Natural killer cell (primary cell): Measurements from ENCODE around the gene CLEC16A. TPM values are rescaled to one million over a fixed set of nuclear protein-coding genes. Genes with fewer than 3 reads are reported as not detected.

Experiments
- ATAC-seq, 3 donors: fragments of 150-1000 bp in 2 of 3; fragments of 200-7000 bp in 1 of 3; cut with Tn5 transposase; 1 replicate in 1 of 3; 2 replicates in 2 of 3; pipeline ENCODE4 v1.10.0; 2021; ENCODE audit warnings: mild to moderate bottlenecking in 2 of 3, moderate library complexity in 2 of 3
- DNase-seq, 2 donors: peaks; one replicate each; pipeline versions ENCODE4 v3.0.0 to v3.0.0-alpha.2; 2013 to 2021; ENCODE audit warnings: mixed read lengths in 1 of 2
- H3K27ac ChIP-seq: one replicate; pipeline ENCODE4 v1.5.1; 2013; ENCODE audit warnings: mild to moderate bottlenecking, low read length
- H3K27me3 ChIP-seq: one replicate; pipeline ENCODE4 v1.6.1; 2013; ENCODE audit warnings: low read length; ENCODE audit not compliant: control insufficient read depth, insufficient read depth
- H3K36me3 ChIP-seq: one replicate; pipeline ENCODE4 v1.6.1; 2013; ENCODE audit warnings: low read length; ENCODE audit not compliant: control insufficient read depth, insufficient read depth
- H3K4me1 ChIP-seq: one replicate; pipeline ENCODE4 v1.6.1; 2013; ENCODE audit warnings: low read length; ENCODE audit not compliant: control insufficient read depth, insufficient read depth
- H3K4me3 ChIP-seq: one replicate; pipeline ENCODE4 v1.5.1; 2013; ENCODE audit warnings: low read length
- H3K9me3 ChIP-seq: one replicate; pipeline ENCODE4 v1.6.1; 2013; ENCODE audit warnings: low read length; ENCODE audit not compliant: control insufficient read depth, insufficient read depth
- H3K27ac Mint-ChIP-seq, 2 donors: one replicate each; pipeline ENCODE4 v1.8.0; 2022; ENCODE audit warnings: mild to moderate bottlenecking in 2 of 2, mixed read lengths in 2 of 2, moderate library complexity in 1 of 2
- H3K27me3 Mint-ChIP-seq, 2 donors: one replicate each; pipeline ENCODE4 v1.8.0; 2022; ENCODE audit warnings: low read depth in 2 of 2, mixed read lengths in 2 of 2
- H3K36me3 Mint-ChIP-seq: one replicate; pipeline ENCODE4 v1.8.0; 2022; ENCODE audit warnings: mixed read lengths
- H3K4me1 Mint-ChIP-seq, 2 donors: one replicate each; pipeline ENCODE4 v1.8.0; 2022; ENCODE audit warnings: mixed read lengths in 2 of 2
- H3K4me3 Mint-ChIP-seq: one replicate; pipeline ENCODE4 v1.8.0; 2022; ENCODE audit warnings: mild to moderate bottlenecking, moderate library complexity, mixed read lengths
- H3K9me3 Mint-ChIP-seq, 2 donors: one replicate each; pipeline ENCODE4 v1.8.0; 2022; ENCODE audit warnings: mixed read lengths in 2 of 2
- CTCF ChIP-seq: fragments of 200-600 bp; IDR thresholded peaks from one replicate; pipeline ENCODE4 v1.8.0; 2022; ENCODE audit warnings: antibody characterized with exemption
- WGBS: methylation state at CpG from one replicate; pipeline ENCODE4 v1.1.7; 2013; ENCODE audit warnings: missing lambda C conversion rate; ENCODE audit not compliant: insufficient coverage; 5-methylcytosine and 5-hydroxymethylcytosine counted together
- intact Hi-C: fragments of 100-400 bp; cut with micrococcal nuclease; formaldehyde crosslinking; loops from one replicate; pipeline ENCODE4 v1.14.2; 2022
- total RNA-seq, 4 donors: library from RNA; stranded (reverse); fragments of 120-200 nt in 1 of 4; gene quantifications; one replicate each; pipeline versions ENCODE4 v1.2.3 to v1.2.4, GENCODE V29; 2013 to 2022

Gene CLEC16A
- total RNA-seq, 3 donors from 2014 or later (not counting 1 experiment from before 2014, with no cell fraction given) = 35.9 to 50.5 (median 37.4) TPM

GRCh38 chr16:10957771-10958482 lies 13.6 kb downstream of the CLEC16A start:
- Mint-ChIP-seq H3K36me3 (no peaks in the 10 kb centered on the region), H3K27me3 (no peaks in the 10 kb centered on the region), H3K4me1 (peaks cover 12 to 23% of the 10 kb centered on the region in 2 donors), H3K27ac (no peak overlapping the region), H3K9me3 (no peaks in the 10 kb centered on the region), H3K4me3 (no peak overlapping the region)
- intact Hi-C loops = no loop called here
- Histone ChIP-seq H3K27me3 (no peaks in the 10 kb centered on the region), H3K4me1 (peaks cover 15% of the 10 kb centered on the region), H3K9me3 (no peaks in the 10 kb centered on the region), H3K4me3 (no peak overlapping the region), H3K36me3 (peaks cover 14% of the 10 kb centered on the region), H3K27ac (no peak overlapping the region)
- TF ChIP-seq CTCF = no peak
- no peak for DNase-seq
- no peak for ATAC-seq
- WGBS = 67% methylated on average over 4 of the region's 6 CpGs

GRCh38 chr16:10959161-10959560 lies 14.8 kb downstream of the CLEC16A start:
- peaks cover 24% of the 10 kb centered on the region for H3K36me3 ChIP-seq
- Mint-ChIP-seq H3K4me3 (no peak overlapping the region), H3K27ac (no peak overlapping the region), H3K4me1 (peaks cover 13 to 23% of the 10 kb centered on the region in 2 donors), H3K27me3 (no peaks in the 10 kb centered on the region), H3K36me3 (no peaks in the 10 kb centered on the region), H3K9me3 (no peaks in the 10 kb centered on the region)
- no peak for ATAC-seq
- H3K9me3 ChIP-seq = no peaks in the 10 kb centered on the region
- intact Hi-C loops = no loop called here
- H3K4me3 ChIP-seq = no peak overlapping the region
- TF ChIP-seq CTCF = no peak
- peaks cover 11% of the 10 kb centered on the region for H3K4me1 ChIP-seq
- H3K27me3 ChIP-seq = no peaks in the 10 kb centered on the region
- WGBS = 96% methylated on average over 5 of the region's 5 CpGs
- no peak for DNase-seq
- H3K27ac ChIP-seq = no peak overlapping the region

DNA sequence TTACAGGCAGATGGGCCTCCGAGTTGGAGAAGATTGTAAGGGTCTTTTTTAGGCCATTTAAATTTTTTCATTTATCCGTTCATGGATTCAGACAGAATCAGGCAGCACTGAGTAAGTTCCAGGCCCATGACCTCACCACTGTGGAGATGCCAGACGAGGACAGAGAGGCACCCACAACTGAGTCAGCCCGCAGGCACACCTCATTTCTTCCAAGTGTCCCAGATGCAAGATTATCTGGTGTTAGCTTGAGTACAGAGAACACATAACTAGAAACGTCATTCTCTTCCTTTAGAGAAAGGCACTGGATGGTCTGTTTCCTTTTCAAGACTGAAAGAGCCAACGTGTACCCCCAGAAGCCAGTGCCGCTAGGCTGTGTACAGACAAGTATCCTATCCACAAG lies 16.9 kb downstream of the CLEC16A start:
- no peaks in the 10 kb centered on the region for H3K9me3 ChIP-seq
- no peaks in the 10 kb centered on the region for H3K36me3 Mint-ChIP-seq
- H3K36me3 ChIP-seq = peaks cover 27% of the 10 kb centered on the region
- TF ChIP-seq CTCF = no peak
- no peak overlapping the region for H3K4me3 ChIP-seq
- no peaks in the 10 kb centered on the region for H3K27me3 Mint-ChIP-seq
- no peaks in the 10 kb centered on the region for H3K9me3 Mint-ChIP-seq
- peaks cover 11% of the 10 kb centered on the region for H3K4me1 ChIP-seq
- no peak for ATAC-seq
- WGBS = 88% methylated on average over 7 of the region's 7 CpGs
- no peak overlapping the region for H3K27ac ChIP-seq
- H3K4me3 Mint-ChIP-seq = no peak overlapping the region
- H3K4me1 Mint-ChIP-seq = peaks cover 8 to 22% of the 10 kb centered on the region in 2 donors
- H3K27ac Mint-ChIP-seq = no peak overlapping the region
- intact Hi-C loops = no loop called here
- DNase-seq = no peak
- no peaks in the 10 kb centered on the region for H3K27me3 ChIP-seq
